Hepatocyte (in vitro differentiated cells): ENCODE results near the gene CDK5R2. TPM values are rescaled to one million over a fixed set of nuclear protein-coding genes. Genes with fewer than 3 reads are reported as not detected.

Experiments
- DNase-seq: peaks from one replicate; pipeline ENCODE4 v3.0.0-alpha.2; 2016; ENCODE audit warnings: low spot score
- H2AFZ ChIP-seq: fragments of 200-600 bp; sonication (generic); 2 replicates; pipeline ENCODE4 v1.6.0; 2016; ENCODE audit warnings: antibody characterized with exemption, mild to moderate bottlenecking
- H3K27ac ChIP-seq: fragments of 200-600 bp; sonication (generic); 2 replicates; pipeline ENCODE4 v1.5.1; 2016; ENCODE audit warnings: mild to moderate bottlenecking
- H3K27me3 ChIP-seq: fragments of 200-600 bp; sonication (generic); 2 replicates; pipeline ENCODE4 v1.6.1; 2016
- H3K36me3 ChIP-seq: fragments of 200-600 bp; sonication (generic); replicated peaks from 2 replicates; pipeline ENCODE4 v1.5.1; 2016; ENCODE audit warnings: low read depth; ENCODE audit not compliant: insufficient read depth
- H3K4me1 ChIP-seq: fragments of 200-600 bp; sonication (generic); 2 replicates; pipeline ENCODE4 v1.5.1; 2016; ENCODE audit warnings: mild to moderate bottlenecking, moderate library complexity; ENCODE audit not compliant: insufficient read depth
- H3K4me2 ChIP-seq: fragments of 200-600 bp; sonication (generic); 2 replicates; pipeline ENCODE4 v1.6.0; 2016
- H3K4me3 ChIP-seq: fragments of 200-600 bp; sonication (generic); 2 replicates; pipeline ENCODE4 v1.5.1; 2016; ENCODE audit warnings: mild to moderate bottlenecking
- H3K79me2 ChIP-seq: fragments of 200-600 bp; sonication (generic); 2 replicates; pipeline ENCODE4 v1.6.0; 2017; ENCODE audit warnings: mild to moderate bottlenecking
- H3K9me2 ChIP-seq: fragments of 200-600 bp; sonication (generic); replicated peaks from 2 replicates; pipeline ENCODE4 v1.6.0; 2017; ENCODE audit warnings: mild to moderate bottlenecking; ENCODE audit not compliant: insufficient read depth
- H3K9me3 ChIP-seq: fragments of 200-600 bp; sonication (generic); 2 replicates; pipeline ENCODE4 v1.5.1; 2016; ENCODE audit warnings: low read depth, mild to moderate bottlenecking
- H4K20me1 ChIP-seq: fragments of 200-600 bp; sonication (generic); 2 replicates; pipeline ENCODE4 v1.6.0; 2016; ENCODE audit warnings: mild to moderate bottlenecking; ENCODE audit not compliant: insufficient read depth, poor library complexity, severe bottlenecking
- CTCF ChIP-seq: fragments of 200-600 bp; sonication (generic); IDR thresholded peaks from 2 replicates; pipeline ENCODE4 v1.5.1; 2016; ENCODE audit warnings: antibody characterized with exemption, mild to moderate bottlenecking; ENCODE audit not compliant: poor library complexity
- EZH2 ChIP-seq: fragments of 200-600 bp; sonication (generic); IDR thresholded peaks from 2 replicates; pipeline ENCODE4 v1.6.1; 2016; ENCODE audit warnings: antibody characterized with exemption, mild to moderate bottlenecking, borderline replicate concordance
- EZH2phosphoT487 ChIP-seq: fragments of 200-600 bp; sonication (generic); IDR thresholded peaks from one replicate; pipeline ENCODE4 v1.6.1; 2018; ENCODE audit warnings: antibody characterized with exemption, mild to moderate bottlenecking, low read depth, moderate library complexity; ENCODE audit not compliant: unreplicated experiment, severe bottlenecking
- WGBS: methylation state at CpG from one replicate; pipeline ENCODE4 v1.1.6; 2016; ENCODE audit warnings: low lambda C conversion rate; ENCODE audit errors: missing lambda C conversion rate; 5-methylcytosine and 5-hydroxymethylcytosine counted together
- polyA plus RNA-seq: library from polyadenylated mRNA; unstranded; fragments of >200 nt; fragmentation: Nextera tagmentation; extraction: Ambion mirVana; gene quantifications from 2 replicates; pipeline ENCODE4 v1.2.1, GENCODE V29; 2016
- total RNA-seq: library from RNA; depleted of rRNA; stranded (reverse); fragments of >200 nt; gene quantifications from 2 replicates; pipeline ENCODE4 v1.2.3, GENCODE V29; 2014

Gene CDK5R2
- total and polyA plus RNA-seq, 2 experiments from 2014 or later: 0.37 TPM; not detected in 1

DNA sequence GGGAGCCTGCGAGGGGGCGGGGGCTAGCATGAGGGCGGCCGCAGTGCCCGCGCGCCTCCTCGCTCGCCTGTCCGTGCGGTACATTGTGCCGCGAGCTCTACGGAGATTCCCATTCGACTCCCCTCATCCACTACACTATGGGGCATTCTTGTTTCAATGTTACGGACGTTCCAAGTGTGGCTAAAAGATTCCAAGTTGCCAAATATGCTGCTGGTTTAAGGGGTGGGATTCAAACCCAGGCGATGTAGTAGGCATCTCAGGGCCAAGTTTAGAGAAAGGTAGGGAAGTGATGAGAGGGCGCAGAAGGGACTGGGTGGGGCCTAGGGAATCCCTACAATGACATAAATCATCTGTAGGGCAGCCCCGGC lies 43.8 kb downstream of the CDK5R2 start:
- no peaks in the 10 kb centered on the region for H3K79me2 ChIP-seq
- no peak overlapping the region for H3K27ac ChIP-seq
- no peaks in the 10 kb centered on the region for H3K9me3 ChIP-seq
- H3K9me2 ChIP-seq: no peaks in the 10 kb centered on the region
- peaks cover 70% of the 10 kb centered on the region for H3K27me3 ChIP-seq
- no peaks in the 10 kb centered on the region for H4K20me1 ChIP-seq
- DNase-seq: no peak
- no peaks in the 10 kb centered on the region for H3K36me3 ChIP-seq
- H3K4me3 ChIP-seq: no peak overlapping the region
- WGBS: 8% methylated on average over 20 of the region's 20 CpGs
- peak overlapping the region; percentile 57 for H2AFZ ChIP-seq
- peaks cover 17% of the 10 kb centered on the region for H3K4me1 ChIP-seq
- TF ChIP-seq EZH2phosphoT487 (no peak), CTCF (no peak), EZH2 (no peak)
- peak overlapping the region; percentile 93 for H3K4me2 ChIP-seq

DNA sequence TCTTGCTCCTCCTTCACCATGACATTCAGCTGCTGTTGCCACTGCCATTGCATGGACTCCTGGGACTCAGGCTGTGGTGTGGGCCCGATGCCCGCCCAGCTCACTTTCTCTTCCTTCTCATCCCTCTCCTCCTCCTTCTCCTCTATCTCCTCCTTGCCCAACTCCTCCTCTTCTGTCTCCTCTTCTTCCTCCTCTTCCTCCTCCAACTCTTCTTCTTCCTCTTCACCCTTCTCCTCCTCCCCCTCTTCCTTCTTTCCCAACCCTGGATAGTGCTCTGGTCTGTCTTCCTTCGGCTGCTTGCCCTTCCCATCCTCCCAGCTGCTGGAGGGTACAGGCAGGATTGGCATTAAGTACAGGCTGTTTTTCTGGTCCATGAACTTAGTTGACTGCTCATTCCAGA lies 44.5 kb downstream of the CDK5R2 start:
- H3K9me3 ChIP-seq: no peaks in the 10 kb centered on the region
- no peak overlapping the region for H2AFZ ChIP-seq
- H3K79me2 ChIP-seq: no peaks in the 10 kb centered on the region
- peaks cover 67% of the 10 kb centered on the region for H3K27me3 ChIP-seq
- no peak overlapping the region for H3K27ac ChIP-seq
- no peak for DNase-seq
- H3K4me3 ChIP-seq: no peak overlapping the region
- H3K36me3 ChIP-seq: no peaks in the 10 kb centered on the region
- no peak overlapping the region for H3K4me2 ChIP-seq
- WGBS: 100% methylated on average over 1 of the region's 3 CpGs
- H3K4me1 ChIP-seq: peaks cover 21% of the 10 kb centered on the region
- TF ChIP-seq EZH2 (no peak), EZH2phosphoT487 (no peak), CTCF (no peak)
- no peaks in the 10 kb centered on the region for H3K9me2 ChIP-seq
- no peaks in the 10 kb centered on the region for H4K20me1 ChIP-seq

DNA sequence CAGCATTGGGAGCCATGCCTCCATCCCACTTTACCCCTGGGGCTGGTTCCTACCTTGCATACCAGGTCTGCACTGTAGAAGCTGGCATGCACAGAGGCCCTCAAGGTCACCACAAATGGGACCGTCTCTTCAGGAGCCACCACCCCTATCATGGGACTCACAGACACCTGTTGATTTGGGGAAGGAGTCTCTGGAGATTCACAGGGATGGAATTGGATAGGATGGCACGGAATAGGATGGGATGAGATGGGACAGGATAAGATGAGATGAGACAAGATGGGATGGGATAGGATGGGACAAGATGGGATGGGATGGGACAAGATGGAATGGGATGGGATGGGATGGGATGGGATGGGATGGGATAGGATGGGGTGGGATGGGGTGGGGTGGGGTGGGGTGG lies 49.8 kb downstream of the CDK5R2 start:
- no peak overlapping the region for H3K4me2 ChIP-seq
- TF ChIP-seq EZH2phosphoT487 (no peak), CTCF (no peak)
- H3K36me3 ChIP-seq: no peaks in the 10 kb centered on the region
- H3K4me1 ChIP-seq: peaks cover 4% of the 10 kb centered on the region
- H3K9me2 ChIP-seq: no peaks in the 10 kb centered on the region
- H4K20me1 ChIP-seq: no peaks in the 10 kb centered on the region
- WGBS: 68% methylated on average over 2 of the region's 2 CpGs
- H3K27ac ChIP-seq: no peak overlapping the region
- DNase-seq: no peak
- no peak overlapping the region for H2AFZ ChIP-seq
- H3K4me3 ChIP-seq: no peak overlapping the region
- H3K9me3 ChIP-seq: no peaks in the 10 kb centered on the region
- no peaks in the 10 kb centered on the region for H3K79me2 ChIP-seq
- peaks cover 18% of the 10 kb centered on the region for H3K27me3 ChIP-seq
